ENCODE data around the gene BACH2. TPM values are rescaled to one million over a fixed set of nuclear protein-coding genes. Genes with fewer than 3 reads are reported as not detected.

The BACH2 gene
- total and polyA plus RNA-seq, 10 of the 15 experiments (the other 5 are each of a cell fraction or from before 2014, with no cell fraction given), result 0.03 to 0.28 (median 0.04) TPM; not detected in 3

DNA sequence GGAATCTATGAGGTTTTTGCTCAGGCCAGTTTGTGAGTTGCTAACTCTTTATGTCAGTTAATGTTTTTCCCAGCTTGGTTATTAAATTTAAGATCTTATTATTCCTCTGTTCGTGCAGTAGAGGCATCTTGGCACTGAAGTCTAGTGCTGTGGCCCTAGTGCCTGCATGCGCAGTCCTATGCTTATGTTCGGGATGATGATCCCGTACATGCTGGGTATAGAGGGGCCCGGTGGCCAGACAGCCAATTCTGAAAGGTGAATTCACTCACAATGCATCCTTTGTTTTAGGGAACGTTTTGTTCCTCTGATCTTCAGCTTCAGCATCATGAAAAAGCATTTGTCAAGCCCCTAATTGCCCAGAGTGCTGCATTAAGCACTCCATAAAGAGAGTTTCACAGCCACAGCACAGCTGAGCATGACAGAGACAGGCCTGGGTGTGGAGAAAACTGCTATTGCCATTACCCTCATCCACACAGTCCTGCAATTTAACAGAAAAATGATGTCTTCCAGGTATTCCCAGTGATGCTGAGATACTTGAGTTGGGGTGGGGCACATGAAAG lies 39.8 kb upstream of the BACH2 start (continued):
- TF ChIP-seq FOS (IDR thresholded peaks at IDR 0.05; ENCODE audit: borderline replicate concordance, extremely low read depth, insufficient read length) (no peak), ZNF274 (IDR thresholded peaks at IDR 0.05; ENCODE audit: insufficient read depth, insufficient read length) (no peak), ZNF384 (IDR thresholded peaks at IDR 0.05; ENCODE audit: borderline replicate concordance, low read depth, low read length) (no peak), YBX1 (IDR thresholded peaks at IDR 0.05) (no peak), TCF12 (IDR thresholded peaks at IDR 0.05; ENCODE audit: low read depth, low read length) (no peak)
- TF ChIP-seq, protein P1, sequence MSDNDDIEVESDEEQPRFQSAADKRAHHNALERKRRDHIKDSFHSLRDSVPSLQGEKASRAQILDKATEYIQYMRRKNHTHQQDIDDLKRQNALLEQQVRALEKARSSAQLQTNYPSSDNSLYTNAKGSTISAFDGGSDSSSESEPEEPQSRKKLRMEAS (IDR thresholded peaks at IDR 0.05; ENCODE audit: low read depth, low read length), result no peak
- TF ChIP-seq, protein P2, sequence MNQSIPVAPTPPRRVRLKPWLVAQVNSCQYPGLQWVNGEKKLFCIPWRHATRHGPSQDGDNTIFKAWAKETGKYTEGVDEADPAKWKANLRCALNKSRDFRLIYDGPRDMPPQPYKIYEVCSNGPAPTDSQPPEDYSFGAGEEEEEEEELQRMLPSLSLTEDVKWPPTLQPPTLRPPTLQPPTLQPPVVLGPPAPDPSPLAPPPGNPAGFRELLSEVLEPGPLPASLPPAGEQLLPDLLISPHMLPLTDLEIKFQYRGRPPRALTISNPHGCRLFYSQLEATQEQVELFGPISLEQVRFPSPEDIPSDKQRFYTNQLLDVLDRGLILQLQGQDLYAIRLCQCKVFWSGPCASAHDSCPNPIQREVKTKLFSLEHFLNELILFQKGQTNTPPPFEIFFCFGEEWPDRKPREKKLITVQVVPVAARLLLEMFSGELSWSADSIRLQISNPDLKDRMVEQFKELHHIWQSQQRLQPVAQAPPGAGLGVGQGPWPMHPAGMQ (IDR thresholded peaks at IDR 0.05; ENCODE audit: borderline replicate concordance), result no peak

DNA sequence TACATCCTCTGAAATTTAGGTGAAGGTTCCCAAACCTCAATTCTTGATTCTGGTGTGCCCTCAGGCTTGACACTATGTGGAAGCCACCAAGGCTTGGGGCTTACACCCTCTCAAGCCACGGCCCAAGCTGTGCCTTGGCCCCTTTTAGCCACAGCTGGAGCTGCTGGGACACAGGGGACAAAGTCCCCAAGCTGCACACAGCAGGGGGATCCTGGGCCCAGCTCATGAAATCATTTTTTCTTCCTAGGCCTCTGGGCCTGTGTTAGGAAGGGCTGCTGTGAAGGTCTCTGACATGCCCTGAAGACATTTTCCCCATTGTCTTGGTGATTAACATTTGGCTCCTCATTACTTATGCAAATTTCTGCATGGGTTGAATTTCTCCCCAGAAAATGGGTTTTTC lies 37.3 kb upstream of the BACH2 start:
- POLR2A ChIA-PET, result no interaction called here
- no peak for DNase-seq (ENCODE audit: low read depth, low spot score)
- in situ Hi-C loops (cut with MboI) (no loop called here), intact Hi-C loops (cut with micrococcal nuclease; ENCODE audit: unreplicated experiment) (no loop called here)
- RAD21 ChIA-PET (ENCODE audit: unreplicated experiment), result no interaction called here
- Histone ChIP-seq H3K27me3 (replicated peaks in 1 of 2; ENCODE audit: control insufficient read depth in 2 of 2, insufficient read depth in 2 of 2, low read length in 1 of 2) (no peaks in the 10 kb centered on the region; a peak in 1 of 4 replicates), H3K4me3 (no peak overlapping the region), H3K4me2 (ENCODE audit: control insufficient read depth, insufficient read depth) (no peak overlapping the region), H3K36me3 (ENCODE audit: control insufficient read depth in 2 of 2, insufficient read depth in 2 of 2, low read length in 1 of 2) (no peaks in the 10 kb centered on the region), H3K27ac (ENCODE audit: control insufficient read depth, insufficient read depth) (no peak overlapping the region), H2AFZ (ENCODE audit: control insufficient read depth, low read depth, low read length) (no peak overlapping the region), H3K79me2 (ENCODE audit: control insufficient read depth, insufficient read depth, low read length) (no peaks in the 10 kb centered on the region), H4K20me1 (ENCODE audit: control insufficient read depth, insufficient read depth) (no peaks in the 10 kb centered on the region), H3K9ac (ENCODE audit: control insufficient read depth, insufficient read depth, low read length) (no peak overlapping the region), H3K4me1 (ENCODE audit: control insufficient read depth, insufficient read depth, low read length) (no peaks in the 10 kb centered on the region), H3K9me3 (replicated peaks; ENCODE audit: control insufficient read depth, insufficient read depth, low read length) (no peaks in the 10 kb centered on the region; the same call in 2 of the 3 replicates)
- no peak for ATAC-seq
- SMC1A ChIA-PET (ENCODE audit: uncharacterized antibody, unreplicated experiment), result no interaction called here
- CTCF ChIA-PET, result no interaction called here
- 0% methylated on average over 1 of the region's 1 CpG for WGBS (ENCODE audit: insufficient coverage, insufficient replicate concordance, low lambda C conversion rate, missing lambda C conversion rate)
- BruUV-seq (replicated peaks), result no TSS peak
- no peak for FAIRE-seq
- TF ChIP-seq NFXL1 (IDR thresholded peaks at IDR 0.05; ENCODE audit: borderline replicate concordance) (no peak), ZZZ3 (IDR thresholded peaks at IDR 0.05; ENCODE audit: control insufficient read depth, insufficient read length, low read depth) (no peak), MTA3 (IDR thresholded peaks at IDR 0.05; ENCODE audit: borderline replicate concordance, low read length) (no peak), NR2C2 (IDR thresholded peaks at IDR 0.05; ENCODE audit: borderline replicate concordance, control insufficient read depth, insufficient read length, low read depth) (no peak), SUZ12 (IDR thresholded peaks at IDR 0.05; ENCODE audit: unreplicated experiment) (no peak)
- TF ChIP-seq, protein P3, sequence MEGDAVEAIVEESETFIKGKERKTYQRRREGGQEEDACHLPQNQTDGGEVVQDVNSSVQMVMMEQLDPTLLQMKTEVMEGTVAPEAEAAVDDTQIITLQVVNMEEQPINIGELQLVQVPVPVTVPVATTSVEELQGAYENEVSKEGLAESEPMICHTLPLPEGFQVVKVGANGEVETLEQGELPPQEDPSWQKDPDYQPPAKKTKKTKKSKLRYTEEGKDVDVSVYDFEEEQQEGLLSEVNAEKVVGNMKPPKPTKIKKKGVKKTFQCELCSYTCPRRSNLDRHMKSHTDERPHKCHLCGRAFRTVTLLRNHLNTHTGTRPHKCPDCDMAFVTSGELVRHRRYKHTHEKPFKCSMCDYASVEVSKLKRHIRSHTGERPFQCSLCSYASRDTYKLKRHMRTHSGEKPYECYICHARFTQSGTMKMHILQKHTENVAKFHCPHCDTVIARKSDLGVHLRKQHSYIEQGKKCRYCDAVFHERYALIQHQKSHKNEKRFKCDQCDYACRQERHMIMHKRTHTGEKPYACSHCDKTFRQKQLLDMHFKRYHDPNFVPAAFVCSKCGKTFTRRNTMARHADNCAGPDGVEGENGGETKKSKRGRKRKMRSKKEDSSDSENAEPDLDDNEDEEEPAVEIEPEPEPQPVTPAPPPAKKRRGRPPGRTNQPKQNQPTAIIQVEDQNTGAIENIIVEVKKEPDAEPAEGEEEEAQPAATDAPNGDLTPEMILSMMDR (IDR thresholded peaks at IDR 0.05 in 2 of 3, conservative IDR thresholded peaks at IDR 0.05 in 1 of 3; ENCODE audit: control insufficient read depth in 2 of 3, extremely low read depth in 1 of 3, insufficient read depth in 1 of 3, low read depth in 3 of 3, low read length in 3 of 3), result no peak
- TF ChIP-seq, protein P4, sequence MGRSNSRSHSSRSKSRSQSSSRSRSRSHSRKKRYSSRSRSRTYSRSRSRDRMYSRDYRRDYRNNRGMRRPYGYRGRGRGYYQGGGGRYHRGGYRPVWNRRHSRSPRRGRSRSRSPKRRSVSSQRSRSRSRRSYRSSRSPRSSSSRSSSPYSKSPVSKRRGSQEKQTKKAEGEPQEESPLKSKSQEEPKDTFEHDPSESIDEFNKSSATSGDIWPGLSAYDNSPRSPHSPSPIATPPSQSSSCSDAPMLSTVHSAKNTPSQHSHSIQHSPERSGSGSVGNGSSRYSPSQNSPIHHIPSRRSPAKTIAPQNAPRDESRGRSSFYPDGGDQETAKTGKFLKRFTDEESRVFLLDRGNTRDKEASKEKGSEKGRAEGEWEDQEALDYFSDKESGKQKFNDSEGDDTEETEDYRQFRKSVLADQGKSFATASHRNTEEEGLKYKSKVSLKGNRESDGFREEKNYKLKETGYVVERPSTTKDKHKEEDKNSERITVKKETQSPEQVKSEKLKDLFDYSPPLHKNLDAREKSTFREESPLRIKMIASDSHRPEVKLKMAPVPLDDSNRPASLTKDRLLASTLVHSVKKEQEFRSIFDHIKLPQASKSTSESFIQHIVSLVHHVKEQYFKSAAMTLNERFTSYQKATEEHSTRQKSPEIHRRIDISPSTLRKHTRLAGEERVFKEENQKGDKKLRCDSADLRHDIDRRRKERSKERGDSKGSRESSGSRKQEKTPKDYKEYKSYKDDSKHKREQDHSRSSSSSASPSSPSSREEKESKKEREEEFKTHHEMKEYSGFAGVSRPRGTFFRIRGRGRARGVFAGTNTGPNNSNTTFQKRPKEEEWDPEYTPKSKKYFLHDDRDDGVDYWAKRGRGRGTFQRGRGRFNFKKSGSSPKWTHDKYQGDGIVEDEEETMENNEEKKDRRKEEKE (IDR thresholded peaks at IDR 0.05), result no peak
- TF ChIP-seq, protein P5, sequence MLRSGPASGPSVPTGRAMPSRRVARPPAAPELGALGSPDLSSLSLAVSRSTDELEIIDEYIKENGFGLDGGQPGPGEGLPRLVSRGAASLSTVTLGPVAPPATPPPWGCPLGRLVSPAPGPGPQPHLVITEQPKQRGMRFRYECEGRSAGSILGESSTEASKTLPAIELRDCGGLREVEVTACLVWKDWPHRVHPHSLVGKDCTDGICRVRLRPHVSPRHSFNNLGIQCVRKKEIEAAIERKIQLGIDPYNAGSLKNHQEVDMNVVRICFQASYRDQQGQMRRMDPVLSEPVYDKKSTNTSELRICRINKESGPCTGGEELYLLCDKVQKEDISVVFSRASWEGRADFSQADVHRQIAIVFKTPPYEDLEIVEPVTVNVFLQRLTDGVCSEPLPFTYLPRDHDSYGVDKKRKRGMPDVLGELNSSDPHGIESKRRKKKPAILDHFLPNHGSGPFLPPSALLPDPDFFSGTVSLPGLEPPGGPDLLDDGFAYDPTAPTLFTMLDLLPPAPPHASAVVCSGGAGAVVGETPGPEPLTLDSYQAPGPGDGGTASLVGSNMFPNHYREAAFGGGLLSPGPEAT (IDR thresholded peaks at IDR 0.05; ENCODE audit: low read depth), result no peak
